Ovary (tissue), 9 donors: ENCODE measurements around the gene CPNE9. TPM values are rescaled to one million over a fixed set of nuclear protein-coding genes. Genes with fewer than 3 reads are reported as not detected.

Source experiments
- DNase-seq, 5 donors: peaks; one replicate each; pipeline ENCODE4 v3.0.0-alpha.2; 2019 to 2020
- H3K27ac ChIP-seq, 2 donors: fragments of 200-600 bp; one replicate each; pipeline versions ENCODE4 v1.5.1 to v1.8.0; 2019 to 2022
- H3K27me3 ChIP-seq: fragments of 200-600 bp; one replicate; pipeline ENCODE4 v1.8.0; 2022
- H3K36me3 ChIP-seq: fragments of 200-600 bp; sonication (generic); one replicate; pipeline ENCODE4 v1.5.1; 2019
- H3K4me1 ChIP-seq: one replicate; pipeline ENCODE4 v1.8.1; 2013; ENCODE audit warnings: mild to moderate bottlenecking, moderate library complexity; ENCODE audit not compliant: insufficient read depth
- H3K4me3 ChIP-seq: fragments of 200-600 bp; sonication (generic); one replicate; pipeline ENCODE4 v1.5.1; 2017
- H3K9me3 ChIP-seq, 2 donors: fragments of 200-600 bp in 1 of 2; sonication (generic) in 1 of 2; one replicate each; pipeline versions ENCODE4 v1.5.1 to v1.8.1; 2013 to 2019; ENCODE audit warnings: mild to moderate bottlenecking in 1 of 2, moderate library complexity in 1 of 2
- EP300 ChIP-seq: sonication (generic); formaldehyde crosslinking; IDR thresholded peaks from one replicate; pipeline ENCODE4 v1.6.1; 2017; ENCODE audit warnings: antibody characterized with exemption
- POLR2A ChIP-seq: fragments of 450-650 bp; IDR thresholded peaks from one replicate; pipeline ENCODE4 v1.6.1; 2017; ENCODE audit warnings: antibody characterized with exemption, mild to moderate bottlenecking, moderate library complexity
- WGBS, 3 donors: extraction: QIAGEN DNeasy Blood & Tissue Kit in 1 of 3; methylation state at CpG; one replicate each; pipeline versions ENCODE4 v1.1.5 to v1.1.7; 2013 to 2017; 5-methylcytosine and 5-hydroxymethylcytosine counted together
- intact Hi-C, 4 donors: fragments of 100-400 bp; cut with DNase I; formaldehyde crosslinking; loops; one replicate each; pipeline versions ENCODE4 v1.11.0 to v1.15.1; 2022 to 2023
- polyA plus RNA-seq, 2 donors: library from polyadenylated mRNA; stranded (reverse); fragments of 200-250 nt in 1 of 2; fragments of 350-450 nt in 1 of 2; fragmentation: Illumina TruSeq in 1 of 2; extraction: RNeasy Lipid Tissue Mini Kit (QIAGEN cat#74804) in 1 of 2; gene quantifications; one replicate each; pipeline ENCODE4 v1.2.3, GENCODE V29; 2013 to 2014
- total RNA-seq, 7 donors: library from RNA; depleted of rRNA in 2 of 7; stranded (reverse); fragments of >200 nt in 2 of 7; fragmentation: NEBNext Ultra II Directional in 3 of 7; extraction: Animal tissue kit (Norgen Biotek cat#: 25700) in 3 of 7; gene quantifications; one replicate each; pipeline versions ENCODE4 v1.1.0 to v1.2.4, GENCODE V29; 2016 to 2023
- TF ChIP-seq, protein P1 (sequence below), 3 donors: fragments of 450-650 bp in 2 of 3; fragments of 200-600 bp in 1 of 3; IDR thresholded peaks; one replicate each; pipeline versions ENCODE4 v1.5.1 to v1.8.0; 2016 to 2022; ENCODE audit warnings: antibody characterized with exemption in 3 of 3, mild to moderate bottlenecking in 1 of 3
- donor health status: DM: no; HTN: no; CAD: no; lungs with moderate emphysema.
- donor health status: DM: no; HTN: no; CAD: no.
- donor health status: Bipolar disorder and iron deficiency.
- donor health status: DM: yes; HTN: yes; CAD: no.
- donor health status: DM: no; HTN: no; CAD: no.
- donor health status: DM: yes; HTN: yes; CAD: no.

Gene CPNE9
- total and polyA plus RNA-seq, 9 donors, result 0.07 TPM; not detected in 8

DNA sequence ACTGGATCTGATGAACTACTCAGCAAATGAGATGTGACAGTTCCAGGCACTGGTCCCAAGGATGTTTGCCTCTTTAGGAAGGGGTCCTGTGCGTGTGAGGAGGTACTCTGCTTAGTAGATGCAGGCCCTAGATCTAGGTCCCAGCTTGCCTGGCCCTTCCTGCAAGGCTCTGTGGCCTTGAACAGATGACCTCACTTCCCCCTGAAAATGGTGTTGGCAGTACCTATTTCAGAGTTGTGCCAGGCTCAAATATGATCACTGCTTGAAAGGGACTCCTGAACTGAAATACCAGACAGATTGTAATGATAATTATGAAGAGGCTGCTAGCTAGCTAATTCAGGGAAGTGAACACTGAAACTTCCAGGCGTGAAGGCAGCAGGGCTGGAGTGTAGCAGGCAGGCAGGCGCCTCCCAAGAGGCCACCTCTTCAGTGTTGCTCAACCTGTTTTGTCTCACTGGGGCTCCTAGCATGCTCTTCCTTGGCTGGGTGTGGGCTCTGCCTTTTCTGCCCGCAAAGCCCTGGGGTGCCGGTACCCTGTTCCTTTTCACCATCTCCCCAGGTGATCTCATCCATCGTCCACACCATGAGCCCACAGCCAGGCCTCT is 24.1 kb upstream of the CPNE9 start:
- intact Hi-C loops, result no loop called here
- TF ChIP-seq, protein P1, sequence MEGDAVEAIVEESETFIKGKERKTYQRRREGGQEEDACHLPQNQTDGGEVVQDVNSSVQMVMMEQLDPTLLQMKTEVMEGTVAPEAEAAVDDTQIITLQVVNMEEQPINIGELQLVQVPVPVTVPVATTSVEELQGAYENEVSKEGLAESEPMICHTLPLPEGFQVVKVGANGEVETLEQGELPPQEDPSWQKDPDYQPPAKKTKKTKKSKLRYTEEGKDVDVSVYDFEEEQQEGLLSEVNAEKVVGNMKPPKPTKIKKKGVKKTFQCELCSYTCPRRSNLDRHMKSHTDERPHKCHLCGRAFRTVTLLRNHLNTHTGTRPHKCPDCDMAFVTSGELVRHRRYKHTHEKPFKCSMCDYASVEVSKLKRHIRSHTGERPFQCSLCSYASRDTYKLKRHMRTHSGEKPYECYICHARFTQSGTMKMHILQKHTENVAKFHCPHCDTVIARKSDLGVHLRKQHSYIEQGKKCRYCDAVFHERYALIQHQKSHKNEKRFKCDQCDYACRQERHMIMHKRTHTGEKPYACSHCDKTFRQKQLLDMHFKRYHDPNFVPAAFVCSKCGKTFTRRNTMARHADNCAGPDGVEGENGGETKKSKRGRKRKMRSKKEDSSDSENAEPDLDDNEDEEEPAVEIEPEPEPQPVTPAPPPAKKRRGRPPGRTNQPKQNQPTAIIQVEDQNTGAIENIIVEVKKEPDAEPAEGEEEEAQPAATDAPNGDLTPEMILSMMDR (IDR thresholded peaks at IDR 0.05), result no peak
- TF ChIP-seq POLR2A, result no peak
- no peak for TF ChIP-seq EP300
- 91 to 95% (median 93%) methylated on average over 6 of the region's 6 CpGs for WGBS, 3 donors
- no peak for DNase-seq
- H3K27ac ChIP-seq, result no peak overlapping the region
- H3K36me3 ChIP-seq, result no peaks in the 10 kb centered on the region
- no peak overlapping the region for H3K4me3 ChIP-seq
- no peaks in the 10 kb centered on the region for H3K9me3 ChIP-seq
- H3K4me1 ChIP-seq, result no peaks in the 10 kb centered on the region
- no peaks in the 10 kb centered on the region for H3K27me3 ChIP-seq

DNA sequence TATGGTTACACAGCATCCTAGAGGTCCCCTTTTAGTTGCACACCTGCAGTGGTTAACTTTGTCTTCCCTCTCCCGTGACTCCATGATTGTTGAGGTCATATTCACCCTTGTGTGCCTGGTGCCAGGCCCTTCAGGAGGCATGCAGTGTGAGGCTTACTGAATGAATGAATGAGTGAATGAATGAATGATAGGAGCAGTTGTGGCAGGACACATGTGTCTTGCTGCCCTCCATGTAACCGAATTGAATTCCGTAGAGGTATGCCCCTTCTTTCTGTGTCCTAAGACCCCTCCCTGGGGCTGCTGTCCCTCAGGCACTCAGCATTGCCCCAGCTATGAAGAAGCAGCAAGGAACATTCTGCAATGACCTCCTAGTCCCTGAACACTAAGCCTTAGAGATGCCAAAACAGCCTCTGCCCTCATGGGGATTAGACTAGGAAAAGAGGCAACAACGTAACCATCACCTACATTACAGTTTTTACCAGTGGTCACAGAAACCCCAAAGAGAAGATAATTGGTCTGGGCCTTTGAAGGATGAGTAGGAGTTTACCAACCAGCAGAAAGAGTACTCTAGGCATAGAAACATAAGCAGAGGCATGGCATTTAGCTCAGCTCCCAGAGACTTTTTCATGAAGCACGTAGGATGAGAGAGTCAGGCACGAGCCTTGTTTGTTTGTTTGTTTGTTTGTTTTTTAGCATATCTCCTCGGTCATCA is 22.5 kb upstream of the CPNE9 start:
- Histone ChIP-seq H3K27me3 (no peaks in the 10 kb centered on the region), H3K36me3 (no peaks in the 10 kb centered on the region), H3K4me1 (no peaks in the 10 kb centered on the region), H3K27ac (no peak overlapping the region), H3K4me3 (no peak overlapping the region), H3K9me3 (no peaks in the 10 kb centered on the region)
- TF ChIP-seq POLR2A (no peak), EP300 (no peak)
- TF ChIP-seq, protein P1 (IDR thresholded peaks at IDR 0.05), result no peak
- DNase-seq, result no peak
- intact Hi-C loops, result no loop called here
- WGBS, 3 donors, result 90 to 94% (median 90%) methylated on average over 7 of the region's 7 CpGs

DNA sequence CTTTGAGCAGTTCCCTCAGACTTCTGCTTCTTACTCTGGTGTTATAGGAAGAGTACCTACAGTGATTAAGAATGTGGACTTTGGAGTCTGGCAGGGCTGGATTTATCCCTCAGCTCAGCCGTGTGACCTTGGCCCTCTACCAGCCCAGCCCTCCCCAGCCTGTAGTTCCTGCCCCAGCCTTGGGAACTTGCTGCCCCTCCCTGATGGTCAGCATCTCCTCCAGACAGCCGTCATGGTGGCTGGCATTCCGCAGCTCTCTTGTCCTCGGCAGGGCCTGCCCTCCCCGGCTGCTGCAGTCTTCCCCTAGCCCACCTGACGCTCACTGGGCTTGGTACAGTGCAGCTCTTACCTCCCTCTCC is 21.9 kb upstream of the CPNE9 start:
- WGBS, 3 donors, result 56 to 76% (median 68%) methylated on average over 6 of the region's 6 CpGs
- Histone ChIP-seq H3K4me3 (no peak overlapping the region), H3K9me3 (no peaks in the 10 kb centered on the region), H3K27ac (no peak overlapping the region), H3K4me1 (no peaks in the 10 kb centered on the region), H3K27me3 (no peaks in the 10 kb centered on the region), H3K36me3 (no peaks in the 10 kb centered on the region)
- intact Hi-C loops, result no loop called here
- TF ChIP-seq, protein P1 (IDR thresholded peaks at IDR 0.05), result no peak
- TF ChIP-seq POLR2A (no peak), EP300 (no peak)
- DNase-seq, result no peak

DNA sequence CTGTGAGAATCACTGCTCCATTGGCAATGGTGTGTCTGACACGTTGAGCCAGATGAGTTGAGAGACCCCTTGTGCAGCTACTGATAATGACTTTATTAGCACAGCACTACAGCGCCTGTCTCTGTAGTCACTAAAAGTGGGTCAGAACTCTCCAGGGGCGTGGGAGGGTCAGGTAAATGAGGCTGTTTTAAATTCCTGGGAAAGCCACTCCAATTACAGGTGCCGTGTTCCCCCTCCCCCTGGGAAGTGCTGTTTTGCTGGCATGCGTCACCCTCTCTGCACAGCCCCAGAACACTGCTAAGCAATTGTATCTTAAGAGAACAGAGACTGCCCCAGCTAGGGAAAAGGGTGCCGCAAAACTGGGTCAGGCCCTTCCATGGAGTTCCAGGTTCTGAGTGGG is 21.5 kb upstream of the CPNE9 start:
- H3K27ac ChIP-seq, result no peak overlapping the region
- DNase-seq, result no peak
- no peaks in the 10 kb centered on the region for H3K36me3 ChIP-seq
- H3K4me1 ChIP-seq, result no peaks in the 10 kb centered on the region
- no peak for TF ChIP-seq POLR2A
- TF ChIP-seq, protein P1 (IDR thresholded peaks at IDR 0.05), result no peak
- TF ChIP-seq EP300, result no peak
- H3K27me3 ChIP-seq, result no peaks in the 10 kb centered on the region
- no peak overlapping the region for H3K4me3 ChIP-seq
- WGBS, 3 donors, result 87 to 96% (median 87%) methylated on average over 6 of the region's 6 CpGs
- intact Hi-C loops, result no loop called here
- H3K9me3 ChIP-seq, result no peaks in the 10 kb centered on the region
